ENCODE results near the gene IGLON5. TPM values are rescaled to one million over a fixed set of nuclear protein-coding genes. Genes with fewer than 3 reads are reported as not detected.

Gene IGLON5
- total RNA-seq, 4 donors from 2014 or later = 0.27 TPM; not detected in 3

DNA sequence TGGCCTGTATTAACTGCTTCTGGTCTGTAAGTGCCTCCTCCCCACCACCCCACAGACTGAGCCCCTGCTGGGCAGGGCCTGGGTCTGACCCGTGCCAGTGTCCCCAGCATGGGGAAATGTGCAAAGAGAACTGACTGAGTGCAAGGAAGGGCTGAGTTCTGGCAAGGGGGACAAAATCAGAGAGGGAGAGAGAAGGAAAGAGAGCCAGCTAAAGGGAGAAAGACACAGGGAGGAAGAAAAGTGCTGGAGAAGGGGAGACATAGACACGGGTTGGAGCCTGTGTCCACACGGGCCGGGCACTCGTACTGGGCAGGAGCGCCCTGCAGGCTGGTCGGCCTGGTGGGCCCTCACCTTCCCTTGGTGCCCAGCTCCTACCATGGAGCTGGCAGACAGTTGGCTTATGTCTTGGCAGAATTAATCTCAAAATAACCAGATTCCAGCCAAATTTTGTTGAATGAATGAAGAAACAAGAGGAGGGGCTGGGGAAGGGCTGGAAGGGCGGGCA, 59.8 kb downstream of the IGLON5 start:
- TF ChIP-seq, protein P1, sequence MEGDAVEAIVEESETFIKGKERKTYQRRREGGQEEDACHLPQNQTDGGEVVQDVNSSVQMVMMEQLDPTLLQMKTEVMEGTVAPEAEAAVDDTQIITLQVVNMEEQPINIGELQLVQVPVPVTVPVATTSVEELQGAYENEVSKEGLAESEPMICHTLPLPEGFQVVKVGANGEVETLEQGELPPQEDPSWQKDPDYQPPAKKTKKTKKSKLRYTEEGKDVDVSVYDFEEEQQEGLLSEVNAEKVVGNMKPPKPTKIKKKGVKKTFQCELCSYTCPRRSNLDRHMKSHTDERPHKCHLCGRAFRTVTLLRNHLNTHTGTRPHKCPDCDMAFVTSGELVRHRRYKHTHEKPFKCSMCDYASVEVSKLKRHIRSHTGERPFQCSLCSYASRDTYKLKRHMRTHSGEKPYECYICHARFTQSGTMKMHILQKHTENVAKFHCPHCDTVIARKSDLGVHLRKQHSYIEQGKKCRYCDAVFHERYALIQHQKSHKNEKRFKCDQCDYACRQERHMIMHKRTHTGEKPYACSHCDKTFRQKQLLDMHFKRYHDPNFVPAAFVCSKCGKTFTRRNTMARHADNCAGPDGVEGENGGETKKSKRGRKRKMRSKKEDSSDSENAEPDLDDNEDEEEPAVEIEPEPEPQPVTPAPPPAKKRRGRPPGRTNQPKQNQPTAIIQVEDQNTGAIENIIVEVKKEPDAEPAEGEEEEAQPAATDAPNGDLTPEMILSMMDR (IDR thresholded peaks at IDR 0.05) = no peak
- no peak for TF ChIP-seq POLR2A (IDR thresholded peaks at IDR 0.05)
- intact Hi-C loops (cut with DNase I; ENCODE audit: low total_unique reads) = no loop called here
- no peak overlapping the region for H3K4me3 ChIP-seq (ENCODE audit: low read depth, poor library complexity, severe bottlenecking)
- no peak for DNase-seq (ENCODE audit: low spot score in 2 of 2)
- WGBS, 2 donors = 72 to 80% methylated on average over 8 of the region's 8 CpGs

DNA sequence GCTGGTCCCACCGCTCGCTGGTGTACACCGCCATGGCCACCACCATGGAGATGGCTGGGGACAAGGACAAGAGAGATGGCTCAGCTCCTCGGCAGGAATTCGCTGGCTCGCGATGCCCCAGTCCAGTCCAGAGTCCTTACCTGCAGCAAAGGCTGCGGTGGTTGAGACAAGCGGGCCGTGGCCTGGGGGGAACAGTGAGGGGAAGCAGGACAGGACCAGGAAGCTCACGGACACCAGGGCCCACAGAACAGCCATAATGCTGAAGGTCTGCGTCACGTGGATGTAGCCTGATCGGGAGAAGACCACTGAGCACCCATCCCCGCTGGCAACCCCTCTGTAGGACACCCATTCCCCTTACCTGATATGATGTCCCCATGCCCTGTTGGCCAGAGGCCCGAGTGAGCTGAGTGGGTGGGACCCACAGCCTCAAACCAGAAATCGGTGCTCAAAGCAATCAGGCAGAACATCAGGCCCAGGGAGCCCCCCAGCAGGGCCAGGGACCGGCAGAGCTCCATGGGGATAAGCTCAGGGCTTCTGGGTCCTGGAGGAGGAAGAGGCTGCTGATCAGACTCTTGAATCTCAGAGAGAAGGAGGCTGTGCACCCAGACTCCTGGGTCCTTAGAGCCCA, 60.7 kb downstream of the IGLON5 start:
- no peak overlapping the region for H3K4me3 ChIP-seq (ENCODE audit: low read depth, poor library complexity, severe bottlenecking)
- DNase-seq (ENCODE audit: low spot score in 2 of 2) = no peak
- intact Hi-C loops (cut with DNase I; ENCODE audit: low total_unique reads) = no loop called here
- WGBS, 2 donors = 86 to 87% methylated on average over 15 to 18 of the region's 18 CpGs
- TF ChIP-seq, protein P1 (IDR thresholded peaks at IDR 0.05) = no peak
- no peak for TF ChIP-seq POLR2A (IDR thresholded peaks at IDR 0.05)

DNA sequence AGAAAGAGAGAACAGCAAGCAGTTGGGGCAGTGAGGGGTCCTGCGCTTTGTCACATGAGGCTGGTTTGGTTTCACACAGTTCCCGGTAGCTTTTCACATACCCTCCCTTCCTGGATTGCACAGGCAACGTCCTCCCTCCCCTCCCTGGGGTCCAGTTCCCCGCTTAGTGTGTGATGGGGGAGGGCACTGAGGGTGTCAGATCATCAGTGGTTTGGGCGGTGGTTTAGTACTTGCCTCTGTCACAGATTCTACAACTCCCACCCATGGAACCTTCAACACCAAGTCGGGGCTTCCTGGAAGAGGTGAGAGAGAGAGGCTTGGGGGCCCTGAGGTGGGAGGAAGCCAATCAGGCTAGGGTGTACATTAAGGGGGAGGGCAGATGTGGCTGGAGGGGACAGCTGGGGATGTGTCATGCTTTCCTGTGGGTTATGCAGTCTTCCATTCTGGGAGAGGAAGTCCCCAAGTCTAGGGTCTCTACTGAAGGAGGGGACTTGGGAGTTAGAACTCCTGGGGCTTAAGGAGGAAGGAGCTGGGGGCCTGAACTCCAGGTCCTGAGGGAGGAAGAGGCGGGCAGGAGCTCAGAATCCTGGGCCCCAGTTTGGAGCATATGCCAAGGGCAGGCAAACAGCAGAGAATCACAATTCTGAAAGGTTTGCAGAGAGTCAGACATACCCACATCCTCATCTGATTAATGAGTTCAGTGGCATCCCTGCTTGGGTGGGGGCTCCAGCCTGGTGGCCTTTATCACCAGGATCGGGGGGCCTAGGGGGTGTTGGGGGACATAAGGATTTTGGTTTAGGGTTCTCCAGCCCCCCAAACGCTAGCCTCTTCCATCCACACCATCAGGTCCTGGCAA, 61.4 kb downstream of the IGLON5 start, which contains the start of gene NKG7:
TSS of gene NKG7 (minus strand) at position 6 of the 856 bp plus-strand sequence. CDS start 119 bp downstream, outside the sequence.
- TF ChIP-seq, protein P1 (IDR thresholded peaks at IDR 0.05) = no peak
- TF ChIP-seq POLR2A (IDR thresholded peaks at IDR 0.05) = no peak
- DNase-seq (ENCODE audit: low spot score in 2 of 2) = no peak
- no peak within 1 kb of the TSS for H3K4me3 ChIP-seq (ENCODE audit: low read depth, poor library complexity, severe bottlenecking)
- 53 to 55% methylated on average over 9 of the region's 9 CpGs for WGBS, 2 donors
- intact Hi-C loops (cut with DNase I; ENCODE audit: low total_unique reads) = no loop called here

DNA sequence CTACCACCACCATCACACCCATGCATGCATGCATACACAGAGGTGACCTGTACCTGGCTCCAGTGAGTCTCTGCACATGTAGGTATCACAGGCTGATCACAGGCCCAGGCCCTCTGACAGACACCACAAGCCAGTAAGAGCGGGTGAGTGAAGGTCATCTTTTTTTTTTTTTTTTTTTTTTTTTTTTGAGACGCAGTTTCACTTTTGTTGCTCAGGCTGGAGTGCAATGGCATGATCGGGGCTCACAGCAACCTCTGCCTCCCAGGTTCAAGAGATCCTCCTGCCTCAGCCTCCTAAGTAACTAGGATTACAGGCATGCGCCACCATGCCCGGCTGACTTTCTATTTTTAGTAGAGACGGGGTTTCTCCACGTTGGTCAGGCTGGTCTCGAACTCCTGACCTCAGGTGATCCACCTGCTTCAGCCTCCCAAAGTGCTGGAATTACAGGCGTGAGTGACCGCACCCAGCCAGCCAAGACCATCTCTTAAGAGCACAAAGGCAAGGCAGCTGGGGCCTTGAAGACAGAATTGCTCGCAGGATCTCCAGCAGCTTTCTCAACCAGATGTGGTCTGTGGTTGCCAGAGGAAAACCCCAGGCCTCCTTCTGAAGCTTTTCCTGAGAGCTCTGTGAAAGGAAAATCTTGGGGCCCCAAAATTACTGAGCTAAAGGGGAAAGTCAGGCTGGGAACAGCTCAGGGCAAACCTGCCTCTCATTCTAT, 64.2 kb downstream of the IGLON5 start:
- 69 to 78% methylated on average over 10 to 11 of the region's 11 CpGs for WGBS, 2 donors
- no peak overlapping the region for H3K4me3 ChIP-seq (ENCODE audit: low read depth, poor library complexity, severe bottlenecking)
- no peak for DNase-seq (ENCODE audit: low spot score in 2 of 2)
- TF ChIP-seq, protein P1 (IDR thresholded peaks at IDR 0.05) = no peak
- TF ChIP-seq POLR2A (IDR thresholded peaks at IDR 0.05) = no peak
- intact Hi-C loops (cut with DNase I; ENCODE audit: low total_unique reads) = no loop called here

DNA sequence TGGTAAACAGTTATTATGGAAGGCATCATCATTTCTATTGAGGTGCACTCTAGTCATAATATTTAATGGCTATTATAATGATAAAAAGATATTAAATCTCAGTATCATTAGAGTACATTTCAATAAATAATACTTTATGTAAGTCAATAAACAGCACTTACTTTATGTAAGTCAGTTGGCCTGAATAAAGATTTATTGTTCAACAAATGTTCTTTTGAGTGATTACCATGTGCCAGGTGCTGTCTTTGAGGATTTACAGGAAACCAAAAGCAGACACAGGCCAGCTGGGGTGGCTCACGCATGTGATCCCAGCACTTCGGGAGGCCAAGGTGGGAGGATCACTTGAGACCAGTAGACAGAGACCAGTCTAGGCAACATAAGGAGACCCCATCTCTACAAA, 66.0 kb downstream of the IGLON5 start:
- no peak for DNase-seq (ENCODE audit: low spot score in 2 of 2)
- H3K4me3 ChIP-seq (ENCODE audit: low read depth, poor library complexity, severe bottlenecking) = no peak overlapping the region
- 74 to 80% methylated on average over 2 of the region's 2 CpGs for WGBS, 2 donors
- no peak for TF ChIP-seq POLR2A (IDR thresholded peaks at IDR 0.05)
- TF ChIP-seq, protein P1 (IDR thresholded peaks at IDR 0.05) = no peak
- intact Hi-C loops (cut with DNase I; ENCODE audit: low total_unique reads) = no loop called here
